GM18867 (cell line): ENCODE measurements around the gene TBCD.

Experiments
- ATAC-seq: cut with Tn5 transposase; IDR thresholded peaks from one replicate; pipeline ENCODE4 v1.9.1; 2021; ENCODE audit warnings: mild to moderate bottlenecking, moderate library complexity; ENCODE audit not compliant: unreplicated experiment

Gene TBCD

GRCh38 chr17:82882715-82883418, 131.0 kb downstream of the TBCD start:
- no peak for ATAC-seq

GRCh38 chr17:82883419-82884031, 131.7 kb downstream of the TBCD start:
- ATAC-seq = no peak

- no peak for ATAC-seq
Measured at GRCh38 chr17:82884341-82884969, 132.6 kb downstream of the TBCD start.

- no peak for ATAC-seq
Measured at GRCh38 chr17:82884970-82885353, 133.1 kb downstream of the TBCD start.

- no peak for ATAC-seq
Measured at GRCh38 chr17:82887255-82888164, 135.6 kb downstream of the TBCD start.

DNA sequence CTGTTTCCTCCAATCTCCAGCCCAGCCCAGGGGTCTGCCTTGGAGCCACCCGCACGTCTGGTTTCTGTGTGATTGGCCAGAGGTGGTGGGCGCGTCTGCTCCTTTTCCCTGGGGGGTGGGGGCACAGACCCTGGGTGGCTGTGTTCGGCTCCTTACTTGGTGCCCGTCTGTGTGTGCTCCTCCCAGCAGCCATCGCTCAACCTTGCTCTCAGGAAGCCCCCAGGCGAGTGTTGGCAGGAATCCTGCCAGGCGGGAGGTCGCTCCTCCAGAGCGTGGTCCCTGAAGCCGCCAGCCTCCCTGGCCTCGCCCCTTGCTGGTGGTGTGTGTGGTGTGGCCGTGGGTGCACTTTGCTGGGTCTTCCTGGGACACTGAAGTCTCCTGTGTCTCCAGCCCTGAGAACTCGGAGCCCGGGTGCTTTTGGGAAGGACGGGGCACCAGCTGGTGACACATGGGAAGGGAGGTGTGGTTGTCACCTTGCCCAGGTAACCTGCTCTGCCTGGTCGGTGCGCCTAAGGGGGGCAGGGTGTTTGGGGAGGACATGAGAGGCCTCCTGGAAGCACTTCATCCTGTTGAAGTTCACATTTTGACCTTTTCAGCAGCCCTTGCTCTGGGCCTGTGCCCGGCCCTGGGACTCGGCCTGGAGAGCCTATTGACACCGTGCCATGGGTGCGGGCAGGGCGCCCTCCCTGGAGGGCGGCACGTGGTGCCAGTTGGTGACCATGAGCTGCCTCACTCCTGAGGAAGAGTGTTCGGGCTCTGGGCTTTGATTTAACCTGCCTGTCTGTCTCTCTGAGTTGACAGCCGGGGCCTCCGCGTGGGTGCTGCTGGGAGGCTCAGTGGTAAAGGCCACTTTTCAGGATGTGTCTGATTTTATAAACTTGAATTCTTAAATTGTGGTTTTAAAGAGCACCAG, 137.0 kb downstream of the TBCD start:
- no peak for ATAC-seq

GRCh38 chr17:82889496-82890338, 137.9 kb downstream of the TBCD start:
- ATAC-seq = no peak

GRCh38 chr17:82890339-82890730, 138.5 kb downstream of the TBCD start:
- no peak for ATAC-seq

DNA sequence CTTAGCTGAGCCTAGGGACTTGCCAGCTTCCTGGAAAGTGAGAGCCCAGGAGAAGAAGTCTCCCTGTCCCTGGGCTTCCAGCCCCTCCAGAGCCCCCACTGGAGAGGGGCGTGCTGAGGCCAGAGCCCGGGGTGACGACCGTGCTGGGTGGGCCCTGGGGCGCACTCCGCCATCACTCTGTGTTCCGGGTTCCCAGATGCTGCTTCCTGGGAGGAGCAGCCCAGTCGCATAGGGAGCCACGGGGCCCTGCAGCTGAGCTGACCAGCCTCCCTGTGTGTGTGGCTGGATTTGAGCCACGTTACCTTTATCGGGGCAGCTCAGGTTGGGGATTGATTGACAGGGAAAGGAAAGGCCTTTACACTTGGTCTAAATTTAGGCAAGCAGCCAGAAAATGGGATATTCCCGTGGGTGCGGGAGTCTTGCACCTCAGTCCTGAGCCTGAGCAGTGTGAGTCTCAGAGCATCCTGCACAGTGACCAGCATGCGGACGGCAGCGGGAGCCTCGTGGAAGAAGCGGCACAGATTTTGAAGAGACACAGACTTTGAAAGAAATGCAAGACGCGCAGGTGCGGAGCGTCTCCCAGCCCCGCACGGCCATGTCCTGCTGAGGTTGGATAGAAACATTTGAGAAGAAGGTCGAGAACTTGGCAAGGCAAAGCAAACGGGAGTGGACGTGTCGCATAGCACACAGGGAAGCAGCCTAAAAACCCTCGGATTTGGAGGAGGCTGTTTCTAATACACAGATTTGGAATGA, 139.2 kb downstream of the TBCD start:
- ATAC-seq = no peak

DNA sequence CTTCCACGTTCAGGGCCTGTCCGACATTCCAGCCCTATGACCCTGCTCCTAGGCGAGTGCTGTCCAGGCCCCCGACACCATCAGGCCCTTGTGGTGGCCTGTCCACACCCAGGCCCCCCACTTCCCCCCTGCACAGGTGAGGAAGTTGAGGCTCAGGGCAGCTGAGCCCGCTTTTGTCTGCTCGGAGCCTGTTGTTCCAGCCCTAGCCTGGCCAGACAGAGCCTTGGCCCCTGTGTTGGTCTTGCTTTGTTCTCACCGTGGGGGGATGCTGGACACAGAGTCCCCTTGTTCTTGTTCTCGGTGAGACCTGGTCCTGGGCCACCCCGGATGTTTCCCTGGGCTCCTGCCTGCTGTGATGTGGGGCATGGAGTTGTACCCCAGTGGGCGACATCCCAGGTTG, 140.0 kb downstream of the TBCD start:
- no peak for ATAC-seq

DNA sequence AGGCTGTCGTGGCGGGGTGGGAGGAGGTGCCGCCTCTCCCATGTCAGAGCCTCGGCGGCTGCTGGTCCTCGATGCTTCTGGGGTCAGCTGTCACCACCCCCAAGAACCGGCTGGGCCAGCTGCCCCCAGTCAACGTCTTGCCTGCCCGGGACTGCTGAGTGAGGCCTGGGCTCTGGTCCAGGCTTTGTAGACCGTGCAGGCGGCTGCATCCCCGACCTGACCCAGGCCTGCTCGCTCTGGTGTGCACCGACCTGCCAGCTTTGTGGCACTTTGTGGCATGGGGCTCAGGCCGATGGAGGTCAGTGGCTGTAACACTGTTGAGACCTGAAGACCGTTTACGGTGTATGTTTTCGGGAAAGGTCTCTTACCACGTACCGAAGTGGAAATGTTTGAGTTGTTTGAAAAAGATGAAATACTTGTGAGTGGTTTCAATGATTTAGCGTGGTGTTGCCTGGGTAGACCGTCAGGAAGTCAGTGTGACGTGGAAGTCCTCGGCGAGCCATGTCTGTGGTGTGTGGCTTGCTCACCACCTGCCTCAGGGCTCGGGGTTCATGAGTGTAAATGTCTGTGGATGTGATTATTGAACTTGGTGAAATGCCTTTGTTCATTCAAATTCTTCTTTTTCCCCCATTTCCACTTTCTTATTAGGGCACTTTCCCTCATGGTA, 141.2 kb downstream of the TBCD start:
- no peak for ATAC-seq

DNA sequence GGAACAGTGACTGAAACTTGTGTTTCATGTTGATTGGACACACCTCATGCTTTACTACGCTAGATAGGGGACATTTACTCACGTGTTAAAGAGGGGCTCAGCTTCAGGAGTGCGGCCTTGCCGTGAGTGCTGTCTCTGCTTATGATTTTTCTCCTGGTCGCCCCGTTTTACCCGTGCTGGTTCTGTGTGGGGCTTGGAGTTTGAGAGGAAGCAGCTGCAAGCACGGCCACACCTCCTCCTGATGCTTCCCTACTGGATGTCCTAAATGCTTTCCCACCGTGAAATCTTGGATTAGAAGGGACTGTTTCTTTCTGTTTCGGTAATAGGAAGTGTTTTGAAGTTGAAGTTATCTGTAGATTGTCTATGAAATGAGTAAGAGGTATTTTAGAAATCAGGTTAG, 141.9 kb downstream of the TBCD start:
- ATAC-seq = no peak

- no peak for ATAC-seq
Measured at GRCh38 chr17:82894389-82894788, 142.5 kb downstream of the TBCD start.

- ATAC-seq = no peak
Measured at GRCh38 chr17:82895087-82895486, 143.2 kb downstream of the TBCD start.

GRCh38 chr17:82896071-82897000, 144.5 kb downstream of the TBCD start:
- ATAC-seq = no peak

DNA sequence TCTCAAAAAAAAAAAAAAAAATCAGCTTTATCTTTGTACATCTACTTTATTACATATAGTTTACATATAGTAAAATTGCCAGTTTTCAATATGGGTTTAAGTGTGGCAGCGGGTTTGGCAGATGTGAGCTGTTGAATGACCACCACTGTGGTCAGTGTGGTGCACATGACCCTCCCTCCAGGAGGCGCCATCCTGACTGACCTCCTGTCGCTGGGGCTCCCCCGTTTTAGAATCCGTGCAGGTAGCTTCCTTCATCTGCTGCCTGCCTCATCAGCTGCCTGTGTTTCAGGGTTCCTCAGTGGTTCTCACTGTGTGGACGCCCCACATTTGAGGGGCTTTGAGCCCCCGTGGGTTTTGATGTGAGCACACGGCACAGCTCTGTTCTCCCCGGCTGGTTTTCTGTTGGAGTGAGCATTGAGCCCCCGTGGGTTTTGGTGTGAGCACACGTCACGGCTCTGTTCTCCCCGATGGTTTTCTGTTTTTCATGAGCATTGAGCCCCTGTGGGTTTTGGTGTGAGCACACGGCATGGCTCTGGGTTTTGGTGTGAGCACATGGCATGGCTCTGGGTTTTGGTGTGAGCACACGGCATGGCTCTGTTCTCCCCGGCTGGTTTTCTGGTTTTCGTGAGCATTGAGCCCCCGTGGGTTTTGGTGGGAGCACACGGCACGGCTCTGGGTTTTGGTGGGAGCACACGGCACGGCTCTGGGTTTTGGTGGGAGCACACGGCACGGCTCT, 145.8 kb downstream of the TBCD start:
- ATAC-seq = no peak
